ENCODE results near the gene SLC6A12.

- no peak for TF ChIP-seq CTCF (IDR thresholded peaks at IDR 0.05; ENCODE audit: poor library complexity, severe bottlenecking)
- no peak for TF ChIP-seq EZH2 (IDR thresholded peaks at IDR 0.05; ENCODE audit: borderline replicate concordance, insufficient read depth, low read length, poor library complexity, severe bottlenecking)
- no peak for TF ChIP-seq TAF1 (IDR thresholded peaks at IDR 0.05; ENCODE audit: low read depth)
- TF ChIP-seq REST (IDR thresholded peaks at IDR 0.05; ENCODE audit: borderline replicate concordance): no peak
- no peak for TF ChIP-seq POLR2AphosphoS5 (IDR thresholded peaks at IDR 0.05)
- no peak for TF ChIP-seq EP300 (conservative IDR thresholded peaks at IDR 0.05; ENCODE audit: poor library complexity, severe bottlenecking)
Measured at GRCh38 chr12:210277-211141, 3.4 kb downstream of the SLC6A12 start.
